Measurements from ENCODE around the gene CHCHD6.

The CHCHD6 gene

GRCh38 chr3:127000761-127001160 is 296.7 kb downstream of the CHCHD6 start:
- no peak for DNase-seq

GRCh38 chr3:127001486-127002194 is 297.6 kb downstream of the CHCHD6 start:
- no peak for DNase-seq

- DNase-seq = no peak
These were observed 298.4 kb downstream of the CHCHD6 start for GRCh38 chr3:127002195-127003174.

GRCh38 chr3:127003175-127003555 is 299.1 kb downstream of the CHCHD6 start:
- DNase-seq = no peak

GRCh38 chr3:127003601-127004280 is 299.7 kb downstream of the CHCHD6 start:
- no peak for DNase-seq

GRCh38 chr3:127004641-127005397 is 300.8 kb downstream of the CHCHD6 start:
- no peak for DNase-seq

- DNase-seq = no peak
These were observed 301.9 kb downstream of the CHCHD6 start for GRCh38 chr3:127005864-127006500.

GRCh38 chr3:127006781-127007436 is 302.9 kb downstream of the CHCHD6 start:
- no peak for DNase-seq

GRCh38 chr3:127008236-127008635 is 304.2 kb downstream of the CHCHD6 start:
- no peak for DNase-seq

GRCh38 chr3:127009531-127009930 is 305.5 kb downstream of the CHCHD6 start:
- DNase-seq = no peak

Data from NCI-H82 (cell line).